ENCODE results near the gene UFC1. TPM values are rescaled to one million over a fixed set of nuclear protein-coding genes. Genes with fewer than 3 reads are reported as not detected.

UFC1 gene
- total and polyA plus RNA-seq, 2 of the 13 experiments (the other 11 are each of a cell fraction or from before 2014, with no cell fraction given): 72.8 to 85.2 TPM

GRCh38 chr1:161196111-161196510 is 42.3 kb downstream of the UFC1 start (continued):
- TF ChIP-seq PRDM10 (CRISPR knock-in tag; IDR thresholded peaks at IDR 0.05; ENCODE audit: low read depth): no peak
- no peak for TF ChIP-seq JUND (CRISPR knock-in tag; IDR thresholded peaks at IDR 0.05)
- no peak for TF ChIP-seq SUZ12 (IDR thresholded peaks at IDR 0.05; ENCODE audit: low read depth, low read length)
- TF ChIP-seq CEBPZ (IDR thresholded peaks at IDR 0.05; ENCODE audit: low read length): no peak
- TF ChIP-seq ZNF121 (CRISPR knock-in tag; IDR thresholded peaks at IDR 0.05): no peak
- no peak for TF ChIP-seq ZNF781 (CRISPR knock-in tag; IDR thresholded peaks at IDR 0.05; ENCODE audit: borderline replicate concordance, not compliant biosample characterization)
- no peak for TF ChIP-seq YEATS2 (CRISPR knock-in tag; IDR thresholded peaks at IDR 0.05; ENCODE audit: borderline replicate concordance)
- no peak for TF ChIP-seq ZNF839 (CRISPR knock-in tag; IDR thresholded peaks at IDR 0.05; ENCODE audit: borderline replicate concordance)

Measured in HepG2 (cell line).